Central memory CD8-positive, alpha-beta T cell (primary cell): ENCODE data around the gene SECTM1.
A peak's percentile ranks its signal among the peaks of the same experiment; 100 is the strongest.

ENCODE experiments used
- ATAC-seq: fragments of 150-1000 bp; cut with Tn5 transposase; replicated peaks from 2 replicates; pipeline ENCODE4 v1.10.0; 2022; ENCODE audit warnings: mild to moderate bottlenecking, moderate FRiP score, moderate number of reproducible peaks; ENCODE audit not compliant: poor library complexity, severe bottlenecking; ENCODE audit errors: extremely low read depth
- DNase-seq, 2 donors: peaks; one replicate each; pipeline ENCODE4 v3.0.0; 2021; ENCODE audit warnings: low spot score in 2 of 2
- H3K27ac Mint-ChIP-seq: one replicate; pipeline ENCODE4 v1.8.0; 2022; ENCODE audit warnings: low read depth, mild to moderate bottlenecking, moderate library complexity, mixed read lengths
- H3K27me3 Mint-ChIP-seq: one replicate; pipeline ENCODE4 v1.8.0; 2022; ENCODE audit warnings: mixed read lengths
- H3K36me3 Mint-ChIP-seq: one replicate; pipeline ENCODE4 v1.8.0; 2022; ENCODE audit warnings: mild to moderate bottlenecking, moderate library complexity, mixed read lengths; ENCODE audit not compliant: insufficient read depth
- H3K4me1 Mint-ChIP-seq: one replicate; pipeline ENCODE4 v1.8.0; 2022; ENCODE audit warnings: mixed read lengths
- H3K4me3 Mint-ChIP-seq: one replicate; pipeline ENCODE4 v1.8.0; 2022; ENCODE audit warnings: mild to moderate bottlenecking, moderate library complexity, mixed read lengths
- H3K9me3 Mint-ChIP-seq: one replicate; pipeline ENCODE4 v1.8.0; 2022; ENCODE audit warnings: mixed read lengths

Gene SECTM1

GRCh38 chr17:82325286-82326180 lies 8.0 kb downstream of the SECTM1 start:
- ATAC-seq (no peak), DNase-seq (no peak)
- Mint-ChIP-seq H3K9me3 (no peaks in the 10 kb centered on the region), H3K4me1 (peaks cover 6% of the 10 kb centered on the region), H3K4me3 (no peak overlapping the region), H3K36me3 (peaks cover 8% of the 10 kb centered on the region), H3K27ac (no peak overlapping the region), H3K27me3 (no peaks in the 10 kb centered on the region)

- DNase-seq (no peak), ATAC-seq (no peak)
- H3K27ac Mint-ChIP-seq: no peak overlapping the region
- H3K9me3 Mint-ChIP-seq: no peaks in the 10 kb centered on the region
- no peaks in the 10 kb centered on the region for H3K27me3 Mint-ChIP-seq
- peaks cover 6% of the 10 kb centered on the region for H3K4me1 Mint-ChIP-seq
- H3K4me3 Mint-ChIP-seq: no peak overlapping the region
- H3K36me3 Mint-ChIP-seq: peaks cover 6% of the 10 kb centered on the region
Observed at GRCh38 chr17:82324566-82325285, 8.8 kb downstream of the SECTM1 start.

GRCh38 chr17:82323514-82324234 lies 9.9 kb downstream of the SECTM1 start:
- Mint-ChIP-seq H3K27me3 (no peaks in the 10 kb centered on the region), H3K9me3 (no peaks in the 10 kb centered on the region), H3K36me3 (peaks cover 6% of the 10 kb centered on the region), H3K27ac (no peak overlapping the region), H3K4me1 (peaks cover 6% of the 10 kb centered on the region), H3K4me3 (no peak overlapping the region)
- DNase-seq (no peak), ATAC-seq (no peak)

- Mint-ChIP-seq H3K27me3 (no peaks in the 10 kb centered on the region), H3K9me3 (no peaks in the 10 kb centered on the region), H3K4me1 (peaks cover 6% of the 10 kb centered on the region), H3K27ac (no peak overlapping the region), H3K36me3 (peaks cover 6% of the 10 kb centered on the region), H3K4me3 (no peak overlapping the region)
- DNase-seq: no peak
- no peak for ATAC-seq
Observed at GRCh38 chr17:82322526-82323453, 10.8 kb downstream of the SECTM1 start.

- DNase-seq (no peak), ATAC-seq (no peak)
Observed at GRCh38 chr17:82321947-82322466, 11.6 kb downstream of the SECTM1 start.

GRCh38 chr17:82320956-82321927 lies 12.3 kb downstream of the SECTM1 start:
- Mint-ChIP-seq H3K36me3 (peaks cover 19% of the 10 kb centered on the region), H3K27ac (peak overlapping the region; percentile 88), H3K4me3 (peak overlapping the region; percentile 63), H3K4me1 (peaks cover 6% of the 10 kb centered on the region), H3K9me3 (no peaks in the 10 kb centered on the region), H3K27me3 (no peaks in the 10 kb centered on the region)
- peak; percentile 64 for ATAC-seq
- DNase-seq: peak; percentile 59 to 65

More at GRCh38 chr17:82321947-82322466, 11.6 kb downstream of the SECTM1 start:
- Mint-ChIP-seq H3K4me1 (peaks cover 6% of the 10 kb centered on the region), H3K4me3 (no peak overlapping the region), H3K9me3 (no peaks in the 10 kb centered on the region), H3K27ac (no peak overlapping the region), H3K36me3 (peaks cover 12% of the 10 kb centered on the region), H3K27me3 (no peaks in the 10 kb centered on the region)

- no peaks in the 10 kb centered on the region for H3K9me3 Mint-ChIP-seq
- H3K36me3 Mint-ChIP-seq: peaks cover 25% of the 10 kb centered on the region
- DNase-seq: no peak
- H3K4me1 Mint-ChIP-seq: peaks cover 14% of the 10 kb centered on the region
- no peaks in the 10 kb centered on the region for H3K27me3 Mint-ChIP-seq
- H3K4me3 Mint-ChIP-seq: no peak overlapping the region
- H3K27ac Mint-ChIP-seq: peak overlapping the region; percentile 88
- ATAC-seq: no peak
Observed at GRCh38 chr17:82320140-82320840, 13.3 kb downstream of the SECTM1 start.

GRCh38 chr17:82319619-82320062 lies 13.9 kb downstream of the SECTM1 start:
- no peaks in the 10 kb centered on the region for H3K9me3 Mint-ChIP-seq

GRCh38 chr17:82318772-82319606 lies 14.6 kb downstream of the SECTM1 start:
- no peak for ATAC-seq
- DNase-seq: no peak
- Mint-ChIP-seq H3K27ac (no peak overlapping the region), H3K4me3 (no peak overlapping the region), H3K27me3 (no peaks in the 10 kb centered on the region), H3K9me3 (no peaks in the 10 kb centered on the region), H3K4me1 (peaks cover 14% of the 10 kb centered on the region), H3K36me3 (peaks cover 27% of the 10 kb centered on the region)

More at GRCh38 chr17:82319619-82320062, 13.9 kb downstream of the SECTM1 start:
- Mint-ChIP-seq H3K27me3 (no peaks in the 10 kb centered on the region), H3K4me3 (no peak overlapping the region), H3K27ac (no peak overlapping the region), H3K36me3 (peaks cover 27% of the 10 kb centered on the region), H3K4me1 (peaks cover 14% of the 10 kb centered on the region)
- ATAC-seq: no peak
- no peak for DNase-seq

- DNase-seq (no peak), ATAC-seq (no peak)
- H3K4me3 Mint-ChIP-seq: no peak overlapping the region
- H3K27me3 Mint-ChIP-seq: no peaks in the 10 kb centered on the region
- H3K9me3 Mint-ChIP-seq: no peaks in the 10 kb centered on the region
- H3K4me1 Mint-ChIP-seq: peaks cover 14% of the 10 kb centered on the region
- H3K27ac Mint-ChIP-seq: no peak overlapping the region
- H3K36me3 Mint-ChIP-seq: peaks cover 31% of the 10 kb centered on the region
Observed at GRCh38 chr17:82318169-82318498, 15.4 kb downstream of the SECTM1 start.
